ENCODE results near the gene SCYGR8. TPM values are rescaled to one million over a fixed set of nuclear protein-coding genes. Genes with fewer than 3 reads are reported as not detected.
"Not testable (repeated sequence)": the region's sequence is repeated elsewhere in the genome, so short reads cannot be mapped to it uniquely, and the experiment has no call there.

SCYGR8 gene
- total RNA-seq, 2 donors from 2014 or later = not detected

DNA sequence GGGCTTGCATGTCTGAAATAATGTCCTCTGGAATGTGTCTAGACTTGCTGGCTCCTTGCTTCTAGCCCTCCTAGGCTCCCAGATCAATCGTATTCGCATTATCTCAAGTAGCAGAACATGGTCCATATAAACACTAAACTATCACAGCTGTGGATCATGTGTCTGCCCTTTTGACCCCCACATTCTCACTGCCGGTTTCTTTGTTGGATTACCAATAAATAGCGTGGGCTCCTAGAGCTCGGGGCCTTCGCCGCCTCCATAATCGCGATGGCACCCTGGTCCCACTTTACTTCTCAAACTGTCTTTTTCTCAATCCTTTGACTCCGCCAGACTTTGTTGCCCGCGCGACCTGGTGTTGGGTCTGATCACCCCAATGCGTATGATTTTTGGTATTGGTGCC lies 6.3 kb upstream of the SCYGR8 start:
- no peak for DNase-seq (ENCODE audit: low spot score)
- no peaks in the 10 kb centered on the region for H3K36me3 ChIP-seq
- no peaks in the 10 kb centered on the region for H3K9me3 ChIP-seq
- no peaks in the 10 kb centered on the region for H3K27me3 ChIP-seq
- no peaks in the 10 kb centered on the region for H3K4me1 ChIP-seq
- H3K27ac ChIP-seq = no peak overlapping the region
- no peak overlapping the region for H3K4me3 ChIP-seq
- TF ChIP-seq CTCF (IDR thresholded peaks at IDR 0.05) = no peak

DNA sequence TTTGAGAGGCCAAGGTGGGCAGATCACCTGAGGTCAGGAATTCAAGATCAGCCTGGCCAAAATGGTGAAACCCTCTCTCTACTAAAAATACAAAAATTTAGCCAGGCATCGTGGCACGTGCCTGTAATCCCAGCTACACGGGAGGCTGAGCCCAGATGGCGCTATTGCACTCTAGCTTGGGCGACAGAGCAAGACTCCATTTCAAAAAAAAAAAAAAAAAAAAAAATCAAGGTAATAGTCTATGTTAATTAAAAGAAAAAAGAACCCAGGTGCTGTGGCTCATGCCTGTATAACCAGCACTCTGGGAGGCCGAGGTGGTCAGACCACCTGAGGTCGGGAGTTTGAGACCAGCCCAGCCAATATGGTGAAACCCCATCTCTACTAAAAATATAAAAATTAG lies 5.0 kb upstream of the SCYGR8 start:
- DNase-seq (ENCODE audit: low spot score); H3K4me3 ChIP-seq; H3K36me3 ChIP-seq; H3K27me3 ChIP-seq; H3K9me3 ChIP-seq; H3K4me1 ChIP-seq; H3K27ac ChIP-seq: not testable (repeated sequence)

GRCh38 chr2:227748079-227748478 lies 2.4 kb downstream of the SCYGR8 start:
- no peak for DNase-seq (ENCODE audit: low spot score)
- H3K27me3 ChIP-seq = no peaks in the 10 kb centered on the region
- no peak for TF ChIP-seq CTCF (IDR thresholded peaks at IDR 0.05)

GRCh38 chr2:227756261-227756660 lies 10.6 kb downstream of the SCYGR8 start:
- not testable (repeated sequence) for H3K36me3 ChIP-seq; H3K4me1 ChIP-seq; H3K9me3 ChIP-seq; H3K4me3 ChIP-seq; H3K27me3 ChIP-seq; H3K27ac ChIP-seq; DNase-seq (ENCODE audit: low spot score)

More at GRCh38 chr2:227748079-227748478, 2.4 kb downstream of the SCYGR8 start:
- H3K27ac ChIP-seq = no peak overlapping the region
- no peaks in the 10 kb centered on the region for H3K36me3 ChIP-seq
- H3K9me3 ChIP-seq = no peaks in the 10 kb centered on the region
- no peaks in the 10 kb centered on the region for H3K4me1 ChIP-seq
- no peak overlapping the region for H3K4me3 ChIP-seq

- H3K27me3 ChIP-seq = no peaks in the 10 kb centered on the region
- H3K36me3 ChIP-seq = no peaks in the 10 kb centered on the region
- no peak overlapping the region for H3K27ac ChIP-seq
- no peak overlapping the region for H3K4me3 ChIP-seq
- DNase-seq (ENCODE audit: low spot score) = no peak
- H3K9me3 ChIP-seq = no peaks in the 10 kb centered on the region
- TF ChIP-seq CTCF (IDR thresholded peaks at IDR 0.05) = no peak
- no peaks in the 10 kb centered on the region for H3K4me1 ChIP-seq
These were observed 13.9 kb downstream of the SCYGR8 start for GRCh38 chr2:227759411-227760118.

GRCh38 chr2:227761740-227762476 lies 16.2 kb downstream of the SCYGR8 start:
- Histone ChIP-seq H3K9me3 (no peaks in the 10 kb centered on the region), H3K36me3 (no peaks in the 10 kb centered on the region), H3K27ac (no peak overlapping the region), H3K4me3 (no peak overlapping the region), H3K4me1 (peaks cover 0 to 11% of the 10 kb centered on the region in 2 donors), H3K27me3 (no peaks in the 10 kb centered on the region)
- no peak for TF ChIP-seq CTCF (IDR thresholded peaks at IDR 0.05)
- DNase-seq (ENCODE audit: low spot score) = no peak

All from right atrium auricular region (tissue), 2 donors.